ENCODE measurements around the gene MRPS26.

DNA sequence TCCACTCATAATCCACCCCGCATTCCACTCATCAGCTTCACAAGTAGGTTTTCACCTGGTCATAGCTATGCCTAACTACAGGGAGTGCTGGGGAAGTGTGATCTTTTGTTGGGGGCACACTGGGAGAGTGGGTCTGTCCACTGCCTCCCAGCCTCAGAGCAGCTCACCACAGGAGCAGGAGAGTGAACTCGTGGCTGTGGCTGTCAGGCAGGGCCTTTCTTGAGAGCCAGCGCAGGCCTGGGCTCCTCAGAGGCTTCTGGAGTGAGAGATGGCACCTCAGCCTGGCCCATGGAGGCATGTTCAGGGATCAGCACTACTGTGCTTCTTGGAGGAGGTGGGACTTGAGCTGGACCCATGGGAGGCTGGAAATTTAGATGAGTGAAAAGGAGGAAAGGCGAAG lies 6.4 kb upstream of the MRPS26 start:
- TF ChIP-seq POLR2A (IDR thresholded peaks at IDR 0.05; ENCODE audit: low read depth, low read length) (no peak), TAF1 (IDR thresholded peaks at IDR 0.05; ENCODE audit: borderline replicate concordance, low read depth, low read length) (no peak)

All from GM12892 (cell line).